Measurements from ENCODE around the gene POLE3. TPM values are rescaled to one million over a fixed set of nuclear protein-coding genes. Genes with fewer than 3 reads are reported as not detected.

Gene POLE3
- total and polyA plus RNA-seq, 2 experiments from 2014 or later: 49.4 to 55.4 TPM

DNA sequence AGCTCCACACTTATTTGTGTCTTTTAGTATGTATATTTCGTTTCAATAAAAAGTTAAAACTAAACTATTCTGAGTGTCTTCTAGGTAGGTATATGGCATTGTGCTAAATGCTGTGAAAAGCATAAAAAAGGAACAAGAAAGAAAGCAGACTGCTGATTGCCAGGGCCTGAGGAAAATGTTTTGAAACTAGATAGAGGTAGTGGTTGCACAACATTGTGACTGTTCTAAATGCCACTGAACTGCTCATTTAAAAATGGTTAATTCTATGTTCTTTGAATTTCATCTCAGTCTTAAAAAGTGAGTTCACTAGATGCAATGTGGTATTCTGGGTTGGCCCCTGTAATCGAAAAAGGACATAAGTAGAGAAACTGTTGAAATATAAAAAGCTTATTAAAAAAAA lies 6.8 kb downstream of the POLE3 start:
- Histone ChIP-seq H3K27ac (no peak overlapping the region), H3F3A (ENCODE audit: insufficient read depth) (peaks cover 28% of the 10 kb centered on the region; the same call in 1 of the 2 replicates), H3K4me1 (ENCODE audit: insufficient read depth) (peaks cover under 1% of the 10 kb centered on the region; the same call in 1 of the 2 replicates), H2AFZ (no peak overlapping the region), H3K9me2 (ENCODE audit: insufficient read depth) (no peaks in the 10 kb centered on the region), H3K9me3 (ENCODE audit: low read depth) (no peaks in the 10 kb centered on the region), H3K27me3 (replicated peaks; ENCODE audit: insufficient read depth) (no peaks in the 10 kb centered on the region), H3K9ac (no peak overlapping the region), H3K36me3 (ENCODE audit: low read depth) (peaks cover 5% of the 10 kb centered on the region; the same call in 1 of the 2 replicates), H4K20me1 (ENCODE audit: insufficient read depth) (no peaks in the 10 kb centered on the region), H3K4me3 (no peak overlapping the region), H3K79me2 (ENCODE audit: insufficient read depth) (peaks cover 41% of the 10 kb centered on the region), H3K4me2 (ENCODE audit: unreplicated experiment) (no peak overlapping the region)
- TF ChIP-seq EZH2 (IDR thresholded peaks at IDR 0.05; ENCODE audit: insufficient read depth, poor library complexity, severe bottlenecking) (no peak), EZH2phosphoT487 (IDR thresholded peaks at IDR 0.05; ENCODE audit: insufficient read depth, low read depth) (no peak)
- DNase-seq: peak; percentile 28
- in situ Hi-C loops (cut with MboI): no loop called here
- 75 to 90% methylated on average over 2 of the region's 2 CpGs for WGBS, 2 experiments (ENCODE audit: low coverage in 1 of 2, low lambda C conversion rate in 2 of 2, missing lambda C conversion rate in 2 of 2)

DNA sequence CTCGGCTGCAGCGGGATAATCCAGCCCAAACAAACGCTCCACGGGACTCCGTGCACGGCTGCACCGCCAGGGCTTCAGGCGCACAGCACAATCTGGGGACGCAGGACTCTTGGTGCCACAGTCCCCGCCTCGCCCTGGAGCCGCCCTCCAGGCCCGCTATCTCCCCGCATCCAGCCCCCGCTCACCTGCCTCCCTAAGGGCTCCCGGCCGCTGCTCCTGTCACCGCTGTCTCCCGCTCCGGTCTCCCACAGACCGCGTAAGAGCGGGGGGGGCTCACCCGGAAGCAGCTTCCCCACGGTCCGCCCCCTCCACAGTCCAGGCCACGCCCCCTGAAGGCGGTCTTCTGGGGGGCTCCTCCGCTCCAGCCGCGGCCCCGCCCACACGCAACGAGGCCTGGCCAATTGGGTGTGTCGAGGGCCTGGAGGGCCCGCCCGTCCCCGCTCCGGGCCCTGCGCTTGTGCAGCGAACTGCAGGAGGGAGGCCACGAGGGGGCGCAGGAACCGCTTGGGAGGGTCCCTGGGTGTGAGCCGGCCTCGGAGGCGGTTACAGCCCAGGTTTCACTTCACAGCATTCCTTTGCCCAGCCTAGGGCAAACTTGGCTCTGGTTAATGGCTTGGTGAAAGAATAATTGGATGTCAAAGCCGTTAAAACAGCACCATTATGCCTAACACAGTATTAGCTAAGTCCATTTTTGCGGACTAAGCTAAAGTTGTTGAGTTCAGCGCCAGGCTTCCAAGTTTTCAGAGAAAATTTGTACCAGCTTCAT lies 9.3 kb downstream of the POLE3 start, which contains the start of gene ALAD:
TSS of gene ALAD (minus strand) at position 258 of the 766 bp plus-strand sequence. CDS start 7,725 bp downstream, outside the sequence.
- Histone ChIP-seq H3K36me3 (ENCODE audit: low read depth) (no peaks in the 10 kb centered on the region), H3K4me3 (peak within 1 kb of the TSS; percentile 91), H3K4me1 (ENCODE audit: insufficient read depth) (peaks cover 10% of the 10 kb centered on the region), H3K9ac (peak within 1 kb of the TSS; percentile 74), H3K27ac (peak within 1 kb of the TSS; percentile 37; the same call in 1 of the 2 replicates), H3F3A (ENCODE audit: insufficient read depth) (peaks cover 20% of the 10 kb centered on the region; the same call in 1 of the 2 replicates), H4K20me1 (ENCODE audit: insufficient read depth) (no peaks in the 10 kb centered on the region), H3K9me3 (ENCODE audit: low read depth) (no peaks in the 10 kb centered on the region), H3K4me2 (ENCODE audit: unreplicated experiment) (peak within 1 kb of the TSS; percentile 90), H3K27me3 (replicated peaks; ENCODE audit: insufficient read depth) (no peaks in the 10 kb centered on the region), H2AFZ (peak within 1 kb of the TSS; percentile 97), H3K9me2 (ENCODE audit: insufficient read depth) (no peaks in the 10 kb centered on the region), H3K79me2 (ENCODE audit: insufficient read depth) (peaks cover 20% of the 10 kb centered on the region; the same call in 1 of the 2 replicates)
- TF ChIP-seq EZH2phosphoT487 (IDR thresholded peaks at IDR 0.05; ENCODE audit: insufficient read depth, low read depth): no peak
- TF ChIP-seq EZH2 (IDR thresholded peaks at IDR 0.05; ENCODE audit: insufficient read depth, poor library complexity, severe bottlenecking): no peak
- in situ Hi-C loops (cut with MboI): no loop called here
- WGBS, 2 experiments (ENCODE audit: low coverage in 1 of 2, low lambda C conversion rate in 2 of 2, missing lambda C conversion rate in 2 of 2): 3% methylated on average over 40 to 45 of the region's 50 CpGs
- peak; percentile 99 for DNase-seq

DNA sequence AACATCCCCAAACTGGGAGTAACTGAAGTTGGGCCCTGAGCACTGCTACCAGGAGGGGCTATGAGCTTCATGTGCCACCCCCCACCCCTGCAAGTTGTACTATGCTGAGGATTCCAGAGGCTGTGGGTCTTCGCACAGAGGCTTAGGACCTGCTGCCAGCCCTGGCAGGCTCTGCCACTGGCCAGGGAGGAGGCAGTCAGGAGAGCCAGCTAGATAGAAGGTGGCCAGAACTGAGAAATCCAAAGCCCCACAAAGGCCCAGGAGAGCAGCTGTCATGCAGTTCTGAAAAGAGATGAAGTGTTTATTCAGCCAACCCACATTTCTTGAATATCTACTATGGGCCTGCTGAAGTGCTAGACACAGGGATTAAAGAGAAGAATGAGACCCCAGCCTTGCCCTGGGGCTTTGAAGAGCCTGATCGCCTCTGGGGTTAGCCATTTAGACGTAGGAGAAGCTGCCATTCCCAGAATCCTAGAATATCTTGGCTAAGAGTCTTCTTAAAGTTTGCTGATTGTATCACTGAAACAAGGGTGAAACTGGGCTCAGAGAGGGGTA lies 10.8 kb downstream of the POLE3 start:
- no peaks in the 10 kb centered on the region for H3K9me2 ChIP-seq (ENCODE audit: insufficient read depth)
- TF ChIP-seq EZH2 (IDR thresholded peaks at IDR 0.05; ENCODE audit: insufficient read depth, poor library complexity, severe bottlenecking) (no peak), EZH2phosphoT487 (IDR thresholded peaks at IDR 0.05; ENCODE audit: insufficient read depth, low read depth) (no peak)
- no peaks in the 10 kb centered on the region for H3K27me3 ChIP-seq (replicated peaks; ENCODE audit: insufficient read depth)
- no peak overlapping the region for H2AFZ ChIP-seq
- H3K9ac ChIP-seq: no peak overlapping the region
- H3K36me3 ChIP-seq (ENCODE audit: low read depth): no peaks in the 10 kb centered on the region
- H3K79me2 ChIP-seq (ENCODE audit: insufficient read depth): peaks cover 20% of the 10 kb centered on the region
- peaks cover 20% of the 10 kb centered on the region; the same call in 1 of the 2 replicates for H3F3A ChIP-seq (ENCODE audit: insufficient read depth)
- no peaks in the 10 kb centered on the region for H4K20me1 ChIP-seq (ENCODE audit: insufficient read depth)
- in situ Hi-C loops (cut with MboI): no loop called here
- no peaks in the 10 kb centered on the region for H3K9me3 ChIP-seq (ENCODE audit: low read depth)
- no peak overlapping the region for H3K4me3 ChIP-seq
- no peak overlapping the region for H3K27ac ChIP-seq
- H3K4me1 ChIP-seq (ENCODE audit: insufficient read depth): peaks cover 10% of the 10 kb centered on the region
- no peak for DNase-seq
- H3K4me2 ChIP-seq (ENCODE audit: unreplicated experiment): peak overlapping the region; percentile 88
- WGBS, 2 experiments (ENCODE audit: low coverage in 1 of 2, low lambda C conversion rate in 2 of 2, missing lambda C conversion rate in 2 of 2): 79 to 81% methylated on average over 3 of the region's 3 CpGs

DNA sequence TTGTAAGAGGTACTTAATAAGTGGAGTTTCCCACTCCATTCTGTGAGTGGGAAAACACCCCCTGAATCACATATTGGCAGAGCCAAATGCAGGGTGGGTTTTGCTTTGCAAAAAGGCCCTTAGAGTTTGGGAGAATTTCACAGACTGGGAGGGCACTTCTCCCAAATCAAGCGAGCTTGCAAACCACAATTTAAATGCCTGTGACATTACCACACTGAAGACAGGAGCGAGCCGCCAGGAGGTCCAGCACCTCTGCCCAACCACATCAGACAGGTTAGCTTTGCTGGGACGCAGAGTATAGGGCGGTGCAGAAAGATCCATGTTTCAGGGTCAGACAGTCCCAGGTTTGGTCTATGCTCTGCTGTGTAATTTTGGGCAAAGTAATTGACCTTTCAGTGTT lies 11.7 kb downstream of the POLE3 start:
- H3F3A ChIP-seq (ENCODE audit: insufficient read depth): peaks cover 20% of the 10 kb centered on the region; the same call in 1 of the 2 replicates
- WGBS, 2 experiments (ENCODE audit: low coverage in 1 of 2, low lambda C conversion rate in 2 of 2, missing lambda C conversion rate in 2 of 2): 87 to 92% methylated on average over 5 of the region's 5 CpGs

More for the DNA sequence above, 11.7 kb downstream of the POLE3 start:
- Histone ChIP-seq H3K79me2 (ENCODE audit: insufficient read depth) (peaks cover 20% of the 10 kb centered on the region), H3K9me3 (ENCODE audit: low read depth) (no peaks in the 10 kb centered on the region), H3K27ac (no peak overlapping the region), H4K20me1 (ENCODE audit: insufficient read depth) (no peaks in the 10 kb centered on the region), H3K36me3 (ENCODE audit: low read depth) (no peaks in the 10 kb centered on the region), H3K4me3 (no peak overlapping the region), H3K9ac (no peak overlapping the region), H2AFZ (no peak overlapping the region), H3K4me2 (ENCODE audit: unreplicated experiment) (no peak overlapping the region), H3K4me1 (ENCODE audit: insufficient read depth) (peaks cover 10% of the 10 kb centered on the region), H3K27me3 (replicated peaks; ENCODE audit: insufficient read depth) (no peaks in the 10 kb centered on the region), H3K9me2 (ENCODE audit: insufficient read depth) (no peaks in the 10 kb centered on the region)
- TF ChIP-seq EZH2phosphoT487 (IDR thresholded peaks at IDR 0.05; ENCODE audit: insufficient read depth, low read depth): no peak
- no peak for TF ChIP-seq EZH2 (IDR thresholded peaks at IDR 0.05; ENCODE audit: insufficient read depth, poor library complexity, severe bottlenecking)
- in situ Hi-C loops (cut with MboI): no loop called here
- peak; percentile 8 for DNase-seq
